HAP-1 (cell line): Measurements from ENCODE around the gene TMEM53.

Source experiments
- DNase-seq, 2 experiments: peaks; one replicate each; pipeline ENCODE4 v3.0.0-alpha.2; 2016 to 2020; ENCODE audit warnings: low spot score in 2 of 2
- H3K27me3 ChIP-seq: fragments of 250-450 bp; sonication (Bioruptor Pico); 2 replicates; pipeline ENCODE4 v1.5.1; 2020; ENCODE audit warnings: low read depth, mild to moderate bottlenecking, moderate library complexity
- H3K36me3 ChIP-seq: fragments of 250-450 bp; sonication (Bioruptor Pico); replicated peaks from 2 replicates; pipeline ENCODE4 v1.5.1; 2020; ENCODE audit warnings: mild to moderate bottlenecking
- H3K4me1 ChIP-seq: fragments of 250-450 bp; sonication (Bioruptor Pico); 2 replicates; pipeline ENCODE4 v1.5.1; 2020; ENCODE audit warnings: mild to moderate bottlenecking
- H3K4me3 ChIP-seq: fragments of 250-450 bp; sonication (Bioruptor Pico); 2 replicates; pipeline ENCODE4 v1.5.1; 2020; ENCODE audit warnings: mild to moderate bottlenecking, moderate library complexity
- H3K9me3 ChIP-seq: fragments of 250-450 bp; sonication (Bioruptor Pico); 2 replicates; pipeline ENCODE4 v1.5.1; 2020; ENCODE audit warnings: mild to moderate bottlenecking, moderate library complexity
- in situ Hi-C: fragments of 300-500 bp; cut with MboI; formaldehyde crosslinking; loops from 3 replicates; pipeline ENCODE4 v1.14.3; 2020; ENCODE audit warnings: low sequenced_read_pairs, inconsistent platforms, mixed read lengths

TMEM53 gene

GRCh38 chr1:44693159-44693558, 18.9 kb upstream of the TMEM53 start:
- no peaks in the 10 kb centered on the region for H3K9me3 ChIP-seq
- H3K36me3 ChIP-seq, result no peaks in the 10 kb centered on the region
- no peak for DNase-seq
- H3K27me3 ChIP-seq, result no peaks in the 10 kb centered on the region
- H3K4me1 ChIP-seq, result peaks cover 22% of the 10 kb centered on the region
- H3K4me3 ChIP-seq, result no peak overlapping the region
- in situ Hi-C loops, result no loop called here

DNA sequence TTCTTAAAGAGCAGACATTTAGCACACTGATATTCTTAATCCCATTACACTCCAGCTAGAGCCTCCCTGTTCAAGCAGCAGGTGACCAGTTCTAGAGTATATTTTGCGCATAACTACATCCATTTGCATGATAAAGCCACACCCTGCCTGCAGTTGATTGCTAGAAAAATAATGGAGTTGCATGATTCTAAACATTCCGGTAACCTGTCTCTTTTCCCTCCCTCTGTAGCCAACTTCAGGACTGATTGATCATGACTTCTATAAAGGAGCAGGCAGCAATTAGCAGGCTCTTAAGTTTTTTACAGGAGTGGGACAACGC, 15.1 kb upstream of the TMEM53 start:
- H3K4me3 ChIP-seq, result no peak overlapping the region
- peak; percentile 57 to 91 for DNase-seq
- no peaks in the 10 kb centered on the region for H3K9me3 ChIP-seq
- no peaks in the 10 kb centered on the region for H3K36me3 ChIP-seq
- no peaks in the 10 kb centered on the region for H3K27me3 ChIP-seq
- peaks cover 22% of the 10 kb centered on the region for H3K4me1 ChIP-seq
- in situ Hi-C loops, result no loop called here

DNA sequence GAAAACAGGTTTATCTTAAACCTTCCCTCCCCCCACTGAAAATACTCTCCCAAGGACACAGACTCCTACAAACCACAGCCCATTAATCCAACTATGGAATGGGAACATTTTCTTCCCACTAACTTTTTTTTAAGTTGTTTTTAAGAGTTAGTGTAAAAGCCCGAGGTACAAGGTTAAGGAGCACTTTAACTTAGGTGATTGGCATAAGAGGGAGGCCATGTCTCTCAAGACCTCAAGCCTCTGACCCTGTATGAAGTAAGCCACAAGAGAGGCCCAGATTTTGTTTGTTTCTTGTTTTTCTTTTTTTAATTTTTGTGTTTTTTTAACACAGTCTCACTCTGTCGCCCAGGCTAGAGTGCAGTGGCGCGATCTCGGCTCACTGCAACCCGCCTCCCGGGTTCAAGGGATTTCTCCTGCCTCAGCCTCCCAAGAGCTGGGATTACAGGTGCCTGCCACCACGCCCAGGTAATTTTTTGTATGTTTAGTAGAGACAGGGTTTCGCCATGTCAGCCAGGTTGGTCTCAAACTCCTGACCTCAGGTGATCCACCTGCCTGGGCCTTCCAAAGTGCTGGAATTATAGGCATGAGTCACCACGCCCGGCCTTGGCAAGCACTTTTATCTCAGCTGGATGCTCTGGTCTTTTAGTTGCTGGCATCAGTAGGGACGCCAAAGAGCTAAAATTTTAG, 14.6 kb upstream of the TMEM53 start:
- Histone ChIP-seq H3K27me3 (no peaks in the 10 kb centered on the region), H3K4me3 (no peak overlapping the region), H3K4me1 (peaks cover 22% of the 10 kb centered on the region), H3K9me3 (no peaks in the 10 kb centered on the region), H3K36me3 (no peaks in the 10 kb centered on the region)
- in situ Hi-C loops, result no loop called here
- DNase-seq, result no peak

DNA sequence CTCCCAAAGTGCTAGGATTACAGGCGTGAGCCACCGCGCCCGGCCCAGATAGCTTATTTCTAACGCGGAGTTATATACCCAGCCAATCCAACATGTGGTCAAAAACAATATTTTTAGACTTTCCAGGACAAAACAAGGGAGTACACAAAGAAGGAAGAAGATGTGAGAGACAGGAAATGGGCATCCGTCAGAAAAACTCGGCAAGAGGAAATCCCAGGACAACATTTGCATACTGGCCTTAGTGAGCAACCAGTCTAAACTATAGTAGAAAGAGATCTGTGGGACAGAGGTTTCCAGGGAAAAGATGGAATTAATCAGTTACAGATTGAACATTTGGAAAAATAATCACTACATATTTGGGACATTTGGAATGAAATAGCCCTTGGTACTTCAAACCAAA, 11.6 kb upstream of the TMEM53 start:
- Histone ChIP-seq H3K27me3 (no peaks in the 10 kb centered on the region), H3K4me3 (no peak overlapping the region), H3K9me3 (no peaks in the 10 kb centered on the region; the same call in 1 of the 2 replicates), H3K4me1 (peaks cover 24% of the 10 kb centered on the region), H3K36me3 (no peaks in the 10 kb centered on the region)
- DNase-seq, result no peak
- in situ Hi-C loops, result no loop called here

- H3K9me3 ChIP-seq, result no peaks in the 10 kb centered on the region; the same call in 1 of the 2 replicates
- H3K4me1 ChIP-seq, result peaks cover 23% of the 10 kb centered on the region
- in situ Hi-C loops, result no loop called here
- H3K36me3 ChIP-seq, result no peaks in the 10 kb centered on the region
- no peak for DNase-seq
- H3K4me3 ChIP-seq, result no peak overlapping the region
- no peaks in the 10 kb centered on the region for H3K27me3 ChIP-seq
Observed at GRCh38 chr1:44685218-44685617, 10.9 kb upstream of the TMEM53 start.

DNA sequence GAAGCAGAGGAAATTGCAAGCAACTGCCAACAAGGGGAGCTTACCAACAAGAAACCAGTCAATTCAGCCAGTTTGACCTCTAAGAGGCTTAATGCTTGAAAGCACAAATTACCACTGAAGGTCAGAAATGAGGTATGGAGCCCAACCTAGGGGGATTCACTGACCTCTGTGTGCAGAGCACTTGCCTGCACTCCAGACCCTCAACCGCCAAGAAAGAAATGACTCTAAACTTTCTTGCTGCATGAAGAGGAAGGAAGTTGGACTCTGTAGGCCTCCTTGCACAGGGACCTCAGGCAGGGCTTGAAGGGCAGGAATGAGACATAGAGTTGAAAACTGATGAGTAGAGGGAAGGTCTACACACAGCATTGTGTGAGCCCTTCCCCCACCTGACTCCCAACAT, 10.2 kb upstream of the TMEM53 start:
- in situ Hi-C loops, result no loop called here
- no peaks in the 10 kb centered on the region; the same call in 1 of the 2 replicates for H3K9me3 ChIP-seq
- DNase-seq, result no peak
- H3K4me3 ChIP-seq, result no peak overlapping the region
- H3K4me1 ChIP-seq, result peaks cover 16% of the 10 kb centered on the region
- H3K36me3 ChIP-seq, result no peaks in the 10 kb centered on the region
- no peaks in the 10 kb centered on the region for H3K27me3 ChIP-seq

DNA sequence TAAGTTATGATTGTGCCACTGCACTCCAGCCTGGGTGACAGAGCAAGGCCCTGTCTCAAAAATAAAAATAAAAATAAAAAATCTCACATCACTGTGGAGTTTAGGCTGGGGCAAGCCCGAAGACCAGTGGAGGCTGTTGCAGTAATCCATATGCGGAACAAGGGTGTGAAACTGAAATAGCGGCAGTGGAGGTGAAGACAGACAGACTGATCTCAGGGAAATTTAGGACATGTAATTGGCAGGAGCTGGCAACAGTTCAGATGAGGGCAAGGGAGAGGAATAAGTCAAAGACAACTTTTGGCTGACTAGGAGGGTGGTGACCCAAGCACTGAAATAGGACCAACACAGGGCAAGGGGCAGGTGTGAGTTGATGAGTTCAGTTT, 8.6 kb upstream of the TMEM53 start:
- H3K36me3 ChIP-seq, result no peaks in the 10 kb centered on the region
- in situ Hi-C loops, result no loop called here
- no peak overlapping the region for H3K4me3 ChIP-seq
- no peaks in the 10 kb centered on the region; the same call in 1 of the 2 replicates for H3K9me3 ChIP-seq
- H3K27me3 ChIP-seq, result no peaks in the 10 kb centered on the region
- no peak for DNase-seq
- peaks cover 2% of the 10 kb centered on the region; the same call in 1 of the 2 replicates for H3K4me1 ChIP-seq

GRCh38 chr1:44681905-44682882, 7.9 kb upstream of the TMEM53 start:
- no peak overlapping the region for H3K4me3 ChIP-seq
- no peaks in the 10 kb centered on the region; the same call in 1 of the 2 replicates for H3K9me3 ChIP-seq
- no peaks in the 10 kb centered on the region for H3K36me3 ChIP-seq
- in situ Hi-C loops, result no loop called here
- no peak for DNase-seq
- H3K4me1 ChIP-seq, result peaks cover 2% of the 10 kb centered on the region; the same call in 1 of the 2 replicates
- H3K27me3 ChIP-seq, result no peaks in the 10 kb centered on the region

DNA sequence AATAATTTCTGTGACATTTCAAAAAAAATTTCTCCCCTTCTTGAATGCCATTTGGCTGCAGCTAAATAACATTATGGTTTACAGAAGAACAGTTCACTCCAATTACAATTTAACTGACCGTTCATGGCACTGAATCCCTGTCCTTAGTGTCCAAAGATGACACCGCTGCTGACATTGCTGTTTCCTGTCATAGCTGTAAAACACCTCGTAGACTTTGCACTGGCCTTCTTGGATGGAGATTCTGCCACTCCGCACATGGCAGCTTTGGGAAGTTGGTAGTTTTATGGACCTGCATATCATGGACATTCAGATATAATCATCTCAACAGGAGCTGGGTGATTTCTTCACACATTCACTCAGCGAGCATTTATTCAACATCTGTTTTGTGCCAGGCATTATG, 5.2 kb upstream of the TMEM53 start:
- Histone ChIP-seq H3K9me3 (no peaks in the 10 kb centered on the region; the same call in 1 of the 2 replicates), H3K27me3 (no peaks in the 10 kb centered on the region), H3K4me3 (no peak overlapping the region), H3K4me1 (peaks cover 11% of the 10 kb centered on the region), H3K36me3 (no peaks in the 10 kb centered on the region)
- in situ Hi-C loops, result no loop called here
- DNase-seq, result no peak

GRCh38 chr1:44678626-44679025, 4.3 kb upstream of the TMEM53 start:
- in situ Hi-C loops, result no loop called here
- Histone ChIP-seq H3K9me3 (no peaks in the 10 kb centered on the region; the same call in 1 of the 2 replicates), H3K4me3 (no peak overlapping the region), H3K4me1 (peaks cover 12% of the 10 kb centered on the region), H3K27me3 (no peaks in the 10 kb centered on the region), H3K36me3 (no peaks in the 10 kb centered on the region)
- DNase-seq, result no peak

DNA sequence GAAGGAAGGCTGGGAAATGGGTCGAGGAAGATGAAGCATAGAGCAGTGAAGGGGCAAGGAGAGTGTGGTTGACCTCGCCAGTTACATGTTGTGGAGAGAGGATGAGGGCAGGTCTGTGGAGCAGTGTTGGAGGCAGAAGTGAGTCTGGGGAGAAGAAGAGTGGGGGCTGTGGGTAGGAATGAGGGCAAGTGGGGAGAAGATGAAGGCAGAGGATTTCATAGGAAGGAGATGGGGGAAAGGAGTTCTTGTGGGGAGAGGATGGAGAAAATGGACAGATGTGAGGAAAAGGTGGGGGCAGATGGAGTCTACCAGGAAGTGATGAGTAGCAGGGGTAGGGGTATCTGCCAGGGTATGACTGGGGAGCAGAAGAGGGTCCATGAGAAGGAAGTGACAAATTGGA, 3.8 kb upstream of the TMEM53 start:
- Histone ChIP-seq H3K36me3 (no peaks in the 10 kb centered on the region), H3K9me3 (no peaks in the 10 kb centered on the region; the same call in 1 of the 2 replicates), H3K27me3 (no peaks in the 10 kb centered on the region), H3K4me3 (no peak overlapping the region), H3K4me1 (peaks cover 17% of the 10 kb centered on the region)
- in situ Hi-C loops, result no loop called here
- no peak for DNase-seq

- Histone ChIP-seq H3K4me3 (no peak overlapping the region), H3K27me3 (no peaks in the 10 kb centered on the region), H3K4me1 (peaks cover 18% of the 10 kb centered on the region), H3K36me3 (no peaks in the 10 kb centered on the region), H3K9me3 (no peaks in the 10 kb centered on the region; the same call in 1 of the 2 replicates)
- peak; percentile 30 to 76 for DNase-seq
- in situ Hi-C loops, result no loop called here
Observed at GRCh38 chr1:44677201-44677766, 3.0 kb upstream of the TMEM53 start.

DNA sequence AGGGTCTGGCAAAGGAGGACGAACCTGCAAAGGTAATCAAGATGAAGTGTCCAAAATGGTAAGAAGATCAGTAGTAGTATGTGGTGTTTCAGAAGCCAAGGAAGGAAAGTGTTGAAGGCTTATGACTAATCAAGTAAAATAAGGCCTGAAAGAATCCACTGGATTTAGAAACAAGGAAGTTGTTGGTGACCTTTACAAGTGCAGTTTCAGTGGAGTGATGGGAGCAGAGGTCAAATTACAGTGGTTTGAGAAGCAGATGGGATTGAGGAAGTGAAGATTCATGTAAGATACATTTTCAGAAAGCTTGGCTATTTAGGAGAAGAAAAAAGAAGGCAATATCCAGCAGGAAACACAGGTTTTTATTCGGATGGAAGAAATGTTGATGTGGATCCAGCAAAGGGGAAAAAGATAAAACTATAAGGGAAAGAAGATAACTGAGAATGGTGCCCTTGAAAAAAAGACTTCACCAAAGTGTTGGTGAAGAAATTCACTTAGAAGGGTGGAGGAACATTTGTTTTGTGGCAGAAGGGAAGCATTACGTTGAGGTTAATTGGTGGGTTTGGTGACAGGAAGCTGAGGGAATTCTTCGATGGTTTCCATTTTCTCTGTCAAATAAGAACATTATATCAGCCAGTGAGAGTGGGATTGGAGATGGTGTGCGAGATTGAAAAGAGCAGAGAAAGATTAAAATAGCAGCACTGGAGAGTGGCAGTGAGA, 2.4 kb upstream of the TMEM53 start:
- peaks cover 21% of the 10 kb centered on the region for H3K4me1 ChIP-seq
- no peak overlapping the region for H3K4me3 ChIP-seq
- no peak for DNase-seq
- H3K36me3 ChIP-seq, result no peaks in the 10 kb centered on the region
- in situ Hi-C loops, result no loop called here
- H3K27me3 ChIP-seq, result no peaks in the 10 kb centered on the region
- H3K9me3 ChIP-seq, result no peaks in the 10 kb centered on the region
